Activated effector memory CD4-positive, alpha-beta T cell treated with anti-CD3 and anti-CD28 coated beads, Interleukin-2, amount 50 U/mL, for 16 hours (primary cell): ENCODE data around the gene SASH3.
A peak's percentile ranks its signal among the peaks of the same experiment; 100 is the strongest.

ENCODE experiments used
- DNase-seq: peaks from one replicate; pipeline ENCODE4 v3.0.0-alpha.2; 2020

Gene SASH3

DNA sequence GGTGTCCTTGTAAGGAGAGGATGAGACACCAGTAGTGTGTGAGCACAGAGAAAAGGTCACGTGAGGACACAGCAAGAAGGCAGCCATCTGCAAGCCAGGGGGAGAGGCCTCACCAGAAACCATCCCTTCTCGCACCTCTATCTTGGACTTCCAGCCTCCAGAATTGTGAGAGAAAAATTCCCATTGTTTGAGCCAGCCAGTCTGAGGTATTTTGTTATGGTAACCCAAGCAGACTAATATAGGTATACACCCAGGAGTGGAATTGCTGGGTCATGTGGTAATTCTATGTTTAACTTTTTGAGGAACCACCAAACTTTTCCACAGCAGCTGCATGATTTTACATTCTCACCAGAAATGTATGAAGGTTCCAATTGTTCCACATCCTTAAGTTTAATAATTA lies 38.4 kb downstream of the SASH3 start:
- no peak for DNase-seq

- DNase-seq = peak; percentile 70
Measured at GRCh38 chrX:129823115-129823514, 43.4 kb downstream of the SASH3 start.

DNA sequence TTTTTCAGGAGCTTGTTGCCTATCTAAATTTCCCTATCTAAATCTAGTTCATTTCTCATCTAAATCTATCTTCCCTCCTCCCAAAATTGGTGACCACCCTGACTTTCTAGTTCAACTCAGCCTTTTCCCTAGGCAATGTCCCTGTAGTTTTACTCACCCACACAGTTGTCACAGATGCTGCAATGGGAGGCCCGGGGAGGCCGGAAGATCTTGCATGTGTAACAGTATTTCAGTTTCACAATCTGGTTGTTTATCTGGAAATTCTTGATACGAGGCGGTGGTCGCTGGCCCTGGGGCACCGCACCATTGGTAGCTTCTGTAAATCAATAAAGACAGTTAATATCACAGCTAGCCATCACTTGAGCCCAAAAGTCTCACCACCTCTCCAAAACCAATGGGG lies 43.8 kb downstream of the SASH3 start:
- peak; percentile 63 for DNase-seq

DNA sequence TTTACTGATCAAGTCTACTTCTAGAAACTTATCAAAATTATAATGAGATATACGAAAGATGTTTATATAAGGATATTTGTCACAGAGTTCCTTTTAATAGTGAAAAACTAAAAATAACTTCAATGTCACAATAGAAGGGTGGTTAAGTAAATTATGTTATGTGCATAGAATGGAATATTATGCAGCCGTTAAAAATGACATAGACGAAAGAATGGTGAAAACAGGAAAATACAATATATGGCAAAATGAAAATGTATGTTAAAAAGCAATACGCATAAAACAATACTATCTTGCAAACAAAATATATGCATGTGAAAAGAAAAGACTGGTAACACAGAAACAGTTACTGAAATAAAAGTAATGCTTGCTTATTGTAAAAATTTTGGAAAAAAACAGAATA lies 44.9 kb downstream of the SASH3 start:
- DNase-seq = no peak

DNA sequence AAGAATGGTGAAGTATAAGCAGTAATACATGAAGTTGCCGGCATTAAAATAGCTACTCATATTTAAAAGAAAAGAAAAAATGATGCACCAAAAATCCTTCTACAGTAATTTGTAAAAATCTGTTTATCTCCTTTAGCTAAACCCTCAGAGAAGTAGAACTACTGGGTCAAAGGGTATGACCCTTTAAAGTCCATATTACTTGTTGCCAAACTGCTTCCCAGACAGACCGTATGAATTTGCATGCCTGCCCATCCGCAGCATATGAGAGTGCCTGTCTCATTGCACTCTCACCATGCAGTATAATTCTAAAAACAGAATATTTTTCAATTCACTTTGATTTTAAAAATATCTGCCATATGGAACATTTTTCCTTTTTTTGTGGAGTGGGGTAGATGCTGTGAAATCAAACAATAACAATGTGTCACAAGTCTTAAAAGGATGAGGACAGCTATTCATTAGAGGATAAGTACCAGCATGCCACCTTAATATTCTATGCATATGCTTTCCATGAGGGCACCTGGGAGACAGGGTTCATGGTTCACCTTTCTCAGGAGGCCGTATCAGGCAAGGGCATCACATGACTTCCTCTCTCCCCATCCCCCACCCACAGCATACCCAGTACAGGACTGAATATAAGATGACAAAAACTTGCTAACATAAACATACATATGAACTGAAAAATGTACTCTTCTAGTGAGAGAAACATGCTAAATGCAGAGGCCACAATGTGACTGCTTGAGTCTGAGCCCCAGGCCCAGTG lies 46.2 kb downstream of the SASH3 start:
- peak; percentile 62 for DNase-seq

DNA sequence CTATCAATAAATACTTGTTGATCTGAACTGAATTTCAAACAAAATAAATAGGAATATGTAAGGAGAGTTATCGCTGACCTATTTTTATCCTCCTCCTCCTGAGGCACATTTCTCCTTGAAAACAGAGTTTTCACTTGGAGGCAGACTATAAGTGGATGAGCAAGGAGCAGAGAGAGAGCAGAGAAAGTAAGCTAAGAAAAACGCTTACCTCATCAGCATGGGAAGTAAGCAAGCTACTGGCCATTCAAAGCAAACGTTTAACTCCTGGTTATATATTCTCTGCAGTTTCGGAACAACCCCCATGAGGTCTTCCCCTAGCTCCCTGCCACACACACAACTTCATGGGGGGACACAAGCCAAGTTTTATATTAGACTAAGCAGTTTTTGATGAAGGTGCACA lies 50.7 kb downstream of the SASH3 start:
- DNase-seq = no peak

DNA sequence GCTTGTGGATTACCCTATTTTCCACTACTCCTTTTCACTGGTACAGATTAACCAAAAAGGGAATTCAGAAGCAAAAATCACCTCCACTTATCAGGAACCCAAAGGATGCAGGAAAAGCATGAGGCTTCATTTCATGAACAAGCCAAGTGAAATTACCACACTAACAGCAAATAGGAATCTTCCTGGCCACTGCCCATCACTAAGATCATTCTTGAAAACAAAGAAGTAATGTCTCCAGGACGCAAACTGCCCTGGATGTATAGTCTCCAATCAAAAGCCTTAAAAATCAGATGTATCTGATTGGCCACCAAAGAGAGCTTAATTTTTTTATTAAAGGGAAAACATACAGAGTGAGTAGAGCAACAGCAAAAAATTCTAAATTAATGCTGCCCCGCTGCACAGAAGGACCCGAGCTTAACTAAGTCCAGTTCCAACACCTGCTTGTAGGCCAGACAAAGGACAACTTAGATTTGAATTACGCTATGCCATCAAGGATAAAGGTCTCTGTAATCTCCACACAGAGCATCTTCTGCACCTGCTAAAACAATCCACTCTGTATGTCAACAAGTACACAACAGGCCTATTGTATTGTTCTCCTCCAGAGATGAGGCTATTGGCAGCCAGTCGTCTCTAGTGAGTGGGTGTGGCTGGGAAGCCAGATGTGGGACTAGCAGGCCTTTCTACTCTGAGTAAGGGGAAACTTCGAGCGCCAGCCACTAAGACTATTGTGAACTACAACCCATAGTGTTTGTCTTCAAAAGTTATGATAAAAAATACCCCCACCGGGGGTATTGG lies 51.5 kb downstream of the SASH3 start:
- no peak for DNase-seq

DNA sequence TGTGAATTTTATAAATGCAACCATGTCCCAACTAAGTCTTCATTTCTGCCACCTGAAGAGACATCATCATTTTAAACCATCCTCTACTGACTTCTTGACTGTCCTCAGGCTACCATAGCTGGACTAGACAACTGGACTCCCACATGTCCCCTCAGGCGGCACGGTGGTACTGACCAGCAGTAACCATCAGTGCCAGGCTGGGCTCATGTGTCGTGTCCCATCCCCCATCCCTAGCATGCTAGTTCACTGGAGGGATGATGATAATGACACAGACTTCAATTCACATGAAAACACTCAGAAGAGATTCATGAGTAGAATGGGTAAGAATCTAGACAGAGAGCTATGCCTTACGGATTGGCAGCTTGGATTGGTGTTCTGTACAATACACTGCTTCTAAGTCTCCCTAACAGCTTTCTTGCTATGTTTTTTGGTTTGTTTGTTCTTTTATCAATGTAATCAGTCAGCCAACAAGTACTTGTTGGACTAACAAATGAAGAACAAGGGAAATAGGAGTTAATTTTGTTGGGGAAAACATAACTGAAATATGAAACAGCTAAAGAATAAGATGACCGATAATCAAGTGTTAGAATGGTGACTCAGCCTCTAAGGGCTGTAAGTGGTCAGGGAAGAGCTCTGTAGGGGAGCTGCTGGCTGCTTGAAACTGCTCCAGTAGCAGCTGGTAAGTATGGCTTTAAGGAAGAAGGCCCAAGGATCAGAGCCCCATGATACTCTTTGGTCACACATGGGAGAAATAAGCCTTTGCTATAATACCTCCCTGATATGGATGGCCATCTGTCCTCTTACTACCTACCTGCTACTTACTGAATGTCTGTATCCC lies 53.6 kb downstream of the SASH3 start:
- no peak for DNase-seq

- DNase-seq = no peak
Measured at GRCh38 chrX:129836827-129837226, 57.1 kb downstream of the SASH3 start.

DNA sequence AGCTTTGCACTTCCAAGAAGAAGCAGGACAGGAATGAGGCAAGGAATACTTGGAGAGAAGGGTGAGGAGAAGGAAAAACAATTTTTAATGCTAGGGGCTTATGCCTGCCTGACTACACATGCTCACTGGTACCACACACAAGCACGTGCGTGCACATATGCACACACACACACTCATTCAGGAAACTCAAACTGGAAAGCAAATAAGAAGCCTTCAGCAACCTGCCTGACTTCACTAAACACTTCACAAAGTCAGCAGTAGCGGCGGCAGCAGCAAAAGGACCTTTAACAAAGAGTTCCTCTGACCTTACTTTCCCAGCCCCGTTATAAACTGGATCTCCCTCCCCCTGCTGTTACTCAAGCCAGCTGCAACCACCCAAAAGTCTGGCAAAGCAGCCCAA lies 60.6 kb downstream of the SASH3 start:
- no peak for DNase-seq

DNA sequence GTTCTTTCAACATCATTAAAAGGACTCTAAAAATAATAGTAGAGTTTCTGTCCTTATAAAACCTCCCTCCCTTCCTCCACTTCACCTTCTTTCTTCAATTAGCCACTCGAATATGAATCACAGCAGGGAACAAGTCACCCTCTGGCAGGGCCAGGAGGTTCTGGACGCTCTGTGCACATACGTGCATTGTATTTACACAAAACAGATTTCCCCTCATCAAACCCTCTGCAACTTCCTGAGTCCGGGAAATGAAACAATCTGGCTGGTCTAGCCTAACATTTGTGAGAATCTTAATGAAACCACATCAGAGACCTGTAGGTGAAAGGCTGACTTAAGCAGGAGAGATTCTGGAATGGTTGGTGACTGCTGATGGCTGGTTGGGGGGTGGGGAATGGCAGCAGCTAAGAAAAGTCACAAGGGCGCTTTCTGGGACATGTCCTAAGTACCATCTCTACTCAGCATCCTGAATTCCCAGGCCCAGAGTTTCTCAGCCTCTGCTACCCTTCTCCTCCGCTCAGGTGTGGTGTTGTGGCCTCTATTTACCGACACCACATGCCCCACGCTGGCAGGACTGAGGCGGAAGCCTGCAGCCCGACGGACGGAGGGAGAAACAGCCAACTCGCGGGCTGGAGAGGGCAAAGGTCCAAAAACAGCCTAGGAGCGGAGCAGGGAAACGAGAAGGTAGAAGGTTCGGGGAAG lies 62.9 kb downstream of the SASH3 start:
- no peak for DNase-seq

DNA sequence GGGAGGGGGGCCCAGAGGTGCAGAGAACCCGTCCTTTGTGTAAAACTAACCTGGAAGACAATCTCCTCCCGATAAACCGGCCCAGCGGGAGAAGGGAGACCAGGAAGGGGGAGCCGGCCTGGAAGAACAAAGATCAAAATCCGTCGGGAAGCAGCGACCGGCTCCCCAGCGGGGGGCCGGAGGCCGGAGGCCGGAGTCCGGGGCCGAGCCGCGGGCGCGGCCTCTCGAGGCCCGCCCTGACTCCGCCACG lies 63.4 kb downstream of the SASH3 start:
- no peak for DNase-seq

DNA sequence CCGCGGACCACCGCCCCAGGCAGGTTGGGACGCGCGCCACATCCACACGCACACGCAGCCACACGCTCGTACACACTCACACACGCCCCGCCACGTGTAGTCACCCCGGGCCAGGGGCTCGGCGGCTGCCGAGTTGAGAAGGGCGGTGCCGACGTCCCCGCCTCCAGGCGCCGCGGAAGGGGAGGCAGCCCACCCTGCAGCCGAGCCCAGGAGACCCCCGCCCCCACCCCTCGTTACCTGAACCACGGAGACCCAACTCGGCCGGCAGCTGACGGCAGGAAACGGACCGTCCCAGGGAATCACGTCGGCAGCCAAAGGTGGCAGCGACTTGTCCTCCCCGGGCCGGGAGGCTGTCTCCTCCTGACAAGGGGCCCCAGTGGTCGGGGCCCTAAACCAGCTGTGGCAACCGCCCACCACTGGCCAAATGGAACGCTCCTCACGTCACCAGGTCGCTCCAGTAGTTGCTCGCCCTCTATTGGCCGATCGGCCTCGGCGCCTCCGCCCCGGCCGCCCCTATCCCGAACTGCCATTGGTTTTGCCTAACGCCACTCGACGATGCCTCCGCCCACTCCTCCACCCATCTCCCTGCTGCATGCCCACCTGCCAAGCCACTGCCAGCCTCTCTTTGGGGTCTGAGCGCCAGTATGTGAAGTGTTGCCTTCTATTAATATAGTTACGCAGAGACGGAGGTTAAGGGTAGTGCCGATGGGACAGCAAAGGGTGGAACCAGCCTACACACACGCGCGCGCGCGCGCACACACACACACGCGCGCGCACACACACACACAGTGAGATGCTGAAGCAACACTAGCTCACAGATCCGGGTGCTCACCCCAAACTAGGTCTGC lies 63.9 kb downstream of the SASH3 start, which contains the start of gene ZDHHC9:
Gene ZDHHC9 (minus strand): TSS at position 428 of the 848 bp plus-strand sequence. CDS start 1,941 bp downstream, outside the sequence.
- peak; percentile 93 for DNase-seq
